ENCODE results near the gene ATRN. TPM values are rescaled to one million over a fixed set of nuclear protein-coding genes. Genes with fewer than 3 reads are reported as not detected.

The ATRN gene
- total RNA-seq, 6 experiments from 2014 or later, result 46.9 to 82.1 (median 59.1) TPM

DNA sequence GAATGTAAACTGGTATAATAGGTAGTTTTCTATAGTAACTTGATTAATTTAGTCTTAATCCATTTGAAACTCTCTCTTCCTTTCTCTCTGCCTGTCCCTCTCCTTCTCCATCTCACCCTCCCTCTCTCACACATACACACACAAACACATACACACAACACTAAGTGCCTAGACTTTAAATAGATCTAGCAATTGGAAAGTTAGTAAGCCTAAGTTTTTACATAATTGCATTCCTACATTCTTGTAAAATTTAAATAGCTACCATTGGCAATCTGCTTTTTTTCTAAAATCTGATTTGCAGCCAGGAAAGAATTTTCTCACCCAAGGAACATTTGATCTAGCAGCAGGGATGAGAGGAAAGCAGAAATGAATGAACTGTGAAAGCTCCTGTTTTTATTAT, 176.7 kb downstream of the ATRN start:
- intact Hi-C loops (cut with DNase I), result no loop called here
- no peaks in the 10 kb centered on the region for H3K4me1 ChIP-seq
- peaks cover 0 to 68% (median 30%) of the 10 kb centered on the region in 4 donors for H3K36me3 ChIP-seq
- ATAC-seq, result no peak
- H3K27me3 ChIP-seq, result no peaks in the 10 kb centered on the region
- H3K4me3 ChIP-seq, result no peak overlapping the region
- H3K27ac ChIP-seq, result no peak overlapping the region
- no peak for DNase-seq
- no peak for TF ChIP-seq POLR2A (IDR thresholded peaks at IDR 0.05)
- TF ChIP-seq CTCF (IDR thresholded peaks at IDR 0.05), result no peak
- no peaks in the 10 kb centered on the region for H3K9me3 ChIP-seq

- intact Hi-C loops (cut with DNase I), result no loop called here
- no peak for TF ChIP-seq POLR2A (IDR thresholded peaks at IDR 0.05)
- TF ChIP-seq CTCF (IDR thresholded peaks at IDR 0.05), result no peak
- no peaks in the 10 kb centered on the region for H3K9me3 ChIP-seq
- no peak overlapping the region for H3K27ac ChIP-seq
- peaks cover 0 to 58% (median 23%) of the 10 kb centered on the region in 4 donors for H3K36me3 ChIP-seq
- H3K27me3 ChIP-seq, result no peaks in the 10 kb centered on the region
- no peaks in the 10 kb centered on the region for H3K4me1 ChIP-seq
- no peak overlapping the region for H3K4me3 ChIP-seq
- 91% methylated on average over 9 of the region's 9 CpGs for WGBS (ENCODE audit: insufficient coverage, low coverage, low lambda C conversion rate, missing lambda C conversion rate)
- ATAC-seq, result no peak
- peak in 1 of 3 donors; percentile 12 for DNase-seq
These were observed 178.1 kb downstream of the ATRN start for GRCh38 chr20:3648951-3649350.

- 90% methylated on average over 3 of the region's 9 CpGs for WGBS (ENCODE audit: insufficient coverage, low coverage, low lambda C conversion rate, missing lambda C conversion rate)
- Histone ChIP-seq H3K9me3 (no peaks in the 10 kb centered on the region), H3K27ac (no peak overlapping the region), H3K4me3 (no peak overlapping the region), H3K36me3 (peaks cover 0 to 34% (median 15%) of the 10 kb centered on the region in 4 donors), H3K27me3 (no peaks in the 10 kb centered on the region), H3K4me1 (no peaks in the 10 kb centered on the region)
- TF ChIP-seq CTCF (IDR thresholded peaks at IDR 0.05) (no peak), POLR2A (IDR thresholded peaks at IDR 0.05) (no peak)
- intact Hi-C loops (cut with DNase I), result no loop called here
- DNase-seq (peak in 1 of 3 donors; percentile 26), ATAC-seq (peak in 1 of 4 donors; percentile 9)
These were observed 180.6 kb downstream of the ATRN start for GRCh38 chr20:3651204-3651962.

- WGBS (ENCODE audit: insufficient coverage, low coverage, low lambda C conversion rate, missing lambda C conversion rate), result 85% methylated on average over 6 of the region's 9 CpGs
- DNase-seq, result peak in 1 of 3 donors; percentile 20
- Histone ChIP-seq H3K9me3 (no peaks in the 10 kb centered on the region), H3K4me1 (no peaks in the 10 kb centered on the region), H3K27ac (no peak overlapping the region), H3K27me3 (no peaks in the 10 kb centered on the region), H3K4me3 (no peak overlapping the region), H3K36me3 (peaks cover 0 to 25% (median 13%) of the 10 kb centered on the region in 4 donors)
- intact Hi-C loops (cut with DNase I), result no loop called here
- ATAC-seq, result no peak
- no peak for TF ChIP-seq POLR2A (IDR thresholded peaks at IDR 0.05)
These were observed 181.4 kb downstream of the ATRN start for GRCh38 chr20:3652221-3652620.

GRCh38 chr20:3652676-3653596, 182.1 kb downstream of the ATRN start:
- ATAC-seq (peak in 1 of 4 donors; percentile 19), DNase-seq (peak in 1 of 3 donors; percentile 27)
- Histone ChIP-seq H3K9me3 (no peaks in the 10 kb centered on the region), H3K36me3 (peaks cover 0 to 23% (median 10%) of the 10 kb centered on the region in 4 donors), H3K4me1 (no peaks in the 10 kb centered on the region), H3K27me3 (no peaks in the 10 kb centered on the region), H3K4me3 (no peak overlapping the region), H3K27ac (no peak overlapping the region)
- TF ChIP-seq POLR2A (IDR thresholded peaks at IDR 0.05), result no peak
- TF ChIP-seq CTCF (IDR thresholded peaks at IDR 0.05), result no peak
- intact Hi-C loops (cut with DNase I), result no loop called here
- WGBS (ENCODE audit: insufficient coverage, low coverage, low lambda C conversion rate, missing lambda C conversion rate), result 64% methylated on average over 6 of the region's 10 CpGs

All from right lobe of liver (tissue), 6 donors.